ENCODE data around the gene CCDC63.
"Not testable (repeated sequence)": the region's sequence is repeated elsewhere in the genome, so short reads cannot be mapped to it uniquely, and the experiment has no call there.

CCDC63 gene

DNA sequence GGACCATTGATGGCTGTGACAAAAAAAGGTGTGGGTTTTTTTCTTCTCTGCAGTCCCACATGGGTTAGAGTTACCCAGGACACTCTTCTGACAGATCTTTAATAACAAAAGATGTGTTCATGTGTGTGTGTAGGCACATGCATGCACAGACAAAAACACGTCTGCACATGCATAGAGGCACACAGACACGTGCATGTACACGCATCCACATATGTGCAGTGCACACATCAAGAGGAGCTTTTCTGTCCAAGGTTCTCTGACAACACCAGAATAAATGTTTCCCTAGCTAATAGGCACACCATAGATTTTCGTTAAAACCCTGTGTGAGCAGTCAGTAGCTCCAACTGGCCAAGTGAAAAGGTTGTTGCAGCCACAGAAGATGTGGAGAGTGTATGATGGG is 76.4 kb downstream of the CCDC63 start:
- no peak for DNase-seq (ENCODE audit: low spot score)

DNA sequence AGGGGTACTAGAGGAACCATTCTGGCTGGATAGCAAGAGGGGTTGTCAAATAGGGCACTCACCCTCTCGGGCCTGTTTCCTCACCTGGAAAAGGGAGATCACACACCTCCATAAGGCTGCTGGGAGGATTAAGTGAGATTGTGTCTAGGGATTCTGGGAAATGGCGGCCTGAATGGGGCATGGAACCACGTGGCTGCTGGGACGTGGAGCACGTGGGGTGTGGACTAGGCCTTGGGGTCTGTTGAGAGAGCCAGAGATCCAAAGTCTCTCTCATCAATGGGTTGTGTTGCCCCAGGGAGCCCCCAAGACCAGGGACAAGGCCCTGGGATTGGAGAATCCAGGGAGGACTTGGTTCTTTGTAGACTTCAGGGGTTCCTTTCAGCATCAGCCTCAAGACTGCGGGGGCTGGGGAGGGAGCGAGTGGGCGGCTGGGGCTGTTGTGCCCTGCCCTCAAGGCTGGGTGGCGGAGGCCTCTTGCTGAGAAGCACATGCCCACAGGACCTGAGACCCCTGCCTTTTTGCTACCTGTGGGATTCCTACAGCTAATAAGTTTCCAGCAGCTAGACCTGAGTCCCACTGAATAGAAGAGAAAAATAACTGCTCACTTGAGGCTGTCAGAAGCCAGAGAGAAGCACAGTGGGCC is 77.0 kb downstream of the CCDC63 start:
- DNase-seq (ENCODE audit: low spot score) = no peak

GRCh38 chr12:110927546-110927945 is 80.8 kb downstream of the CCDC63 start:
- DNase-seq (ENCODE audit: low spot score) = no peak

GRCh38 chr12:110928700-110929099 is 81.9 kb downstream of the CCDC63 start:
- no peak for DNase-seq (ENCODE audit: low spot score)

GRCh38 chr12:110929818-110930217 is 83.0 kb downstream of the CCDC63 start:
- no peak for DNase-seq (ENCODE audit: low spot score)

DNA sequence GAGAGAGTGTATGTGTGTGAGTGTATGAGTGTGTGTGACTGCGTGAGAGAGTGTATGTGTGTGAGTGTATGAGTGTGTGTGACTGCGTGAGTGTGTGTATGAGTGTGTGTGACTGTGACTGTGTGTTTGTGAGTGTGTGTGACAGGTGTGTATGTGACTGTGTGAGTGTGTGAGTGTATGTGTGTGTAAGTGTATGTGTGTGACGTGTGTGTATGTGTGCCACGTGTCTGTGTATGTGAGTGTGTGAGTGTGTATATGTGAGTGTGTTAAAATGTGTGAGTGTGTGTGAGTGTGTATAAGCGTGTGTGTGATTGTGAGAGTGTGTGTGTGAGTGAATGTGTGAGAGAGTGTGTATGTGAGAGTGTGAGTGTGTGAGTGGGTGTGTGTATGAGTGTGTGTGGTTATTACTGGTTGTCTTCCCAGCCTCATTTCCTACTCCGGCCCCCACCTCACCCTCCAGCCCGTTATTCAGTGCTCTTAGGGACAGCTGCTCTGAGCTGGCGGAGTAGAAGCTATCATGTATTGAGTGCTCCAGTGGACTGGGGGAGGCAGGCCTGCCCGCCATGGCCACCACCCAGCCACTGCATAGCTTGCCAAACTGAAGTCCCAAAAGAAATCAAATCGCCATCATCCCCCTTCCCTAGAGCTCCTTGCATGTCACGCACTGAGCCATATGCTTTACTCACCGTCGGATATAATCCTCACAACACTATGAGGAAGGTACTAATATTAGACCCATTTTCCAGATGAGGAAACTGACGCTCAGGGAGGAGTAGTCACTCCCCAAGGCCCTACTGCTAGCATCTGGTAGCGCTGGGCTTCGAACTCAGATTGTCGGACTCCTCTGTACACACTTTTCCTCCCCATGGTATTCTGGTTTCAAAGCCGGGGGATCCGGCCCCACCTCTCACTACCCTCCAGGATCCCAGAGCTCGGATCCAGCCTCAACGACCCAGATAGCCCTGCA is 83.8 kb downstream of the CCDC63 start:
- no peak for DNase-seq (ENCODE audit: low spot score)

DNA sequence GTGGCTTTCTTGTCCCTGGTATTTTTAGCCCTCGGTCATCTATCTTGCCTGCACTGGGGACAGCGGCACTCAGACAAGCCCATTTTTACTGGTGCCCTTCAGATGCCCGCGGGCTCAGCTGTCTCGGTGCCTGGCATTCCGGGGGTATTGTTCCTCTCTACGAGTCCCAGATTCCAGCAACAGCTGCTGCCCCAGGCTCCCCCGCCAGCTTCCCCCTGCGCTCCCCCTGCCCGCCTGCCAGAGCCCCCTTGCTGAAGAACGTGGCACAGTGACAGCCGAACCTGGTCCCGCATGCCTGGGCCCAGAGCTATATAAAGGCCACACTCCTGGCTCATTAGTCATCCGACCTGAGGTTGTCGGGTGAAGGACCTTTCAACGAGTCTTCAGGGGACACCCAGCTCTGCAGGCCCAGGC is 84.5 kb downstream of the CCDC63 start:
- DNase-seq (ENCODE audit: low spot score) = no peak

DNA sequence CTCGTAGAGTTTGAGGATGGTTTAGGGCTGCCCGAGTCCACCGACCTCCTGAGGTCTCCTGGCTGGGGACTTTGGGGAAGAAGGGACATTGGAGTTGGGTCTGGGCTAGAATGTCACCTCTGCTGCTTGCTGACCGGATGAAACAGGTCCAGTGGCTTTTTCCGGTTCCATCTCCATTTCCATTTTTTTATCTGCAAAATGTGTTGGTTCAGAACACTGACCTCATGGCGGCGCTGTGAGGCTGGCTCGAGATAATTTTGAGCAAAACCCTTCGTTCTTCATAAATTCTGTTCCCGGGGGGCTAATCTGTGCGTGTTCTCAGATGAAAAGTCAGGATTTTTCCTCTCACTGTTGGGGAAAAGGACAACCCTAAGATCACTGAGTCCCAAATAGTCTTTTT is 85.3 kb downstream of the CCDC63 start:
- no peak for DNase-seq (ENCODE audit: low spot score)

DNA sequence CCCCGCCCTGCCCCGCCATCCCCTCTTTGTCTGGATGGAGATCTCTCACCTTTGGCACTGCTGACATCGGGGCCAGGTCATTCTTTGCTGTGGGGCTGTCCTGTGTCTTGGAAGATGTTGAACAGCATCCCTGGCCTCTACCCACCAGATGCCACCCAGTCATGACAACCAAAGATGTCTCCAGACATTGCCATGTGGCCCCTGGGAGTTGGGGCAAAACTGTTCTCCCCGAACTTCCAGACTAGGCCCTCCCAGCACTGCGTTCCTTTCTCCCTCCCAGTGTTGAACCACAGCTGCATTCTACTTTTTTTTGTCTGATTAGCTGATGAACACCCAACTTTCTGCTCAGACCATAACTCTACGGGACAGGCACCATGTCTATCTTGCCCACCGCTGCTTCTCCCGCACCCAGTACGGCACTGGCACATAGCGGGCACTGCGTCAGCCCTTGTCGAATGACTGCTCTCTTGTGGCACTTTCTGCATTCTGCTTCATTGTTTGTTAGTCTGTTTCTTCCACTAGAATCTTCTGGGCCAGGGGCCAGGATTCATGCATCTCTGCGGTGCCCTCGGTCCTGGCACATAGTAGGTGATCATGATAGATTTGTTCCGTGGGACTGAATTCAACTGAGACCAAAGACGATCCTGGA is 86.7 kb downstream of the CCDC63 start:
- DNase-seq (ENCODE audit: low spot score) = no peak

GRCh38 chr12:110934093-110934852 is 87.5 kb downstream of the CCDC63 start:
- no peak for DNase-seq (ENCODE audit: low spot score)

GRCh38 chr12:110935588-110935987 is 88.8 kb downstream of the CCDC63 start:
- no peak for DNase-seq (ENCODE audit: low spot score)

DNA sequence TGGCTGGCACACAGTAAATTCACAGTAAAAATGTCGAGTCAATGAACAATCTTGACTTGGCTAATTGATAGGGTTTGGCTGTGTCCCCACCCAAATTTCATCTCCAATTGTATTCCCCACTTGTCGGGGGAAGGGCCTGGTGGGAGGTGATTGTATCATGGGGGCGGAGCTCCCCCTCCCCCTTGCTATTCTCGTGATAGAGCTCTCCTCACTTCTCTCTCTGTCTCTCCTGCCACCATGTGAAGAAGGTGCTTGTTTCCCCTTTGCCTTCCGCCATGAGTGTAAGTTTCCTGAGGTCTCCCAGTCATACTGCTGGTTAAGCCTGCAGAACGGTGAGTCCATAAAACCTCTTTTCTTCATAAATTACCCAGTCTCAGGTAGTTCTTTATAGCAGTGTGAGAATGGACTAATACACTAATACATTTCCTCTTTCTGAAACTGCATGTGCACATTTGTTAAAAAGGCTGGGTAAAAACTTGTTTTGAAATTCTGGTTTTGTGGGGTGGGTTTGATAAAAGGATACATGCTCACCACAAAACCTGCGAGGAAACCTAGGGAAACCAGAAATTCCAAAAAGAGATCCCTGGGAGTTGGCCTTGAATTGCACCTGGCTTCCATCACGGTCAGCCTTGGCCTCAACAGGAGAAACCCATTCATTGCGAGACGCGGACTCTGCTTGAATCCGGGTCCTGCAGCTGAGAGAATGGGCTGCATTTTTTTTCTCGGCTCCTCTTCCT is 89.7 kb downstream of the CCDC63 start:
- DNase-seq (ENCODE audit: low spot score) = no peak

GRCh38 chr12:110937104-110937641 is 90.4 kb downstream of the CCDC63 start:
- DNase-seq (ENCODE audit: low spot score) = peak; percentile 59

DNA sequence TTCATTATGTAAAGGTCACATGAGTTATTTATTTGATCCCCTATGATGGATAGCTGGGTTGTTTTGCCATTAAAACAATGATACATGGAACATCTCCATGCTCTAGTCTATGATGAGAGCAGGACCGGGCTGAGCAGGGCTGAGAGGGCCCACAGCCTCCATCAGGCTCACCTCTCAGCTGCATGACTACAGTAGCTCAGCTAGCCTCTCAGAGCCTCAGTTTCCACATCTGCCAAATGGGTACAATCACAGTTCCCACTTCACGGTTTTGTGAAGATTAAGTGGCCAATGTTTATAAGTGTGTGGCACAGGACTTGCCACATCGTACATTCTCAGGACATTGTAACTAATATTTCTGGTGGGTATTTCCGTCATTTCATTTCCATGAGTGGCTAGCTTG is 93.5 kb downstream of the CCDC63 start:
- no peak for DNase-seq (ENCODE audit: low spot score)

- no peak for DNase-seq (ENCODE audit: low spot score)
These were observed 94.1 kb downstream of the CCDC63 start for GRCh38 chr12:110940933-110941332.

DNA sequence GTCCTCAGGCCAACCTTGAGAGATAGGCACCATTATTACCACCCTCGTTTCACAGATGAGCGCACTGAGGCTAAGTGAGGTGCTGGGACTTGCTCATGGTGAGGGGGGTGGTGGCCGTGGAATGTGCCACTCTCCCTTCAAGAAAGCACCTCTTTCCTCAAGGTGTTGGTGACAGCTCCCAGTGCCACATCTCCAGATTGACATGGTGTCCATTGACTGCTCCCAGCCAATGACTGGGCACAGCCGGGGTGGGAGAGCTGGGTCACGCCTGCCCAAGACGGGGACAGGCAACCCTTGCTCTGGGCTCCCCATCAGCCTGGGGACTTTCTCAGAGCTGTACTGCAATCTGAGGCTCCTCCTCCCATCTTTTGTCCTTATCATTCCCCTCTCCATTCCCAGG is 94.6 kb downstream of the CCDC63 start:
- no peak for DNase-seq (ENCODE audit: low spot score)

DNA sequence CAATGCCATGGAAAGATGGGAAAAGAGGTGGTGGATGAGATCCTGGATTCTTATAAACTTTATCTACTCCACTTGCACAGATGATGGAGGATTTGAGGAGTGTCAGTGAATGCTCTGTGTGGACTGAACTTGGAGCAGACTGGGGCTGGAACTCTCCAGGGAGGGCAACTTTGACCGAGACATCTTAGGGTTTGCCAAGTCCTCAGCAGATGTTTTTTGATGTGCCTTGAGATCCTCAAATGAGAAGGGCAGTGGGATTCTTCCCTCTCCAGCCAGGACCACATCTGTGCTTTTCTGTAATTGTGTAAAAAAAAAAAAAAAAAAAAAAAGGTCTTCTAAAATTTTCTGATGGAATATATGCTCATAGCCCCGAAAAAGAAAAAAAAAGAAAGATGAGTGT is 96.6 kb downstream of the CCDC63 start:
- DNase-seq (ENCODE audit: low spot score) = no peak

- DNase-seq (ENCODE audit: low spot score) = no peak
These were observed 101.3 kb downstream of the CCDC63 start for GRCh38 chr12:110948041-110948440.

GRCh38 chr12:110950466-110950865 is 103.7 kb downstream of the CCDC63 start:
- DNase-seq (ENCODE audit: low spot score) = not testable (repeated sequence)

DNA sequence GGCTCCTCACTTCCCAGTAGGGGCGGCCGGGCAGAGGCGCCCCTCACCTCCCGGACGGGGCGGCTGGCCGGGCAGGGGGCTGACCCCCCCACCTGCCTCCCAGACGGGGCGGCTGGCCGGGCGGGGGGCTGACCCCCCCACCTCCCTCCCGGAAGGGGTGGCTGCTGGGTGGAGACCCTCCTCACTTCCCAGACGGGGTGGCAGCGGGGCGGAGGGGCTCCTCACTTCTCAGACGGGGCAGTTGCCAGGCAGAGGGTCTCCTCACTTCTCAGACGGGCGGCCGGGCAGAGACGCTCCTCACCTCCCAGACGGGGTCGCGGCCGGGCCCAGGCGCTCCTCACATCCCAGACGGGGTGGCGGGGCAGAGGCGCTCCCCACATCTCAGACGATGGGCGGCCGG is 104.1 kb downstream of the CCDC63 start:
- DNase-seq (ENCODE audit: low spot score) = not testable (repeated sequence)

Measured in HuH-7.5 (cell line).